Activated B cell treated with CpG ODN at 0.5 μM for 24 hours (primary cell): ENCODE data around the gene SLC16A14. TPM values are rescaled to one million over a fixed set of nuclear protein-coding genes. Genes with fewer than 3 reads are reported as not detected.
A peak's percentile ranks its signal among the peaks of the same experiment; 100 is the strongest.
"Not testable (repeated sequence)": the region's sequence is repeated elsewhere in the genome, so short reads cannot be mapped to it uniquely, and the experiment has no call there.

Source experiments
- ATAC-seq: fragments of 200-7000 bp; cut with Tn5 transposase; one replicate; pipeline ENCODE4 v1.10.0; 2021; ENCODE audit warnings: low read depth, mild to moderate bottlenecking, moderate library complexity
- CTCF ChIA-PET: fragments of 350-600 bp; sonication (Branson Sonifier 250); formaldehyde crosslinking; loops from one replicate; lab custom pipeline; 2021; ENCODE audit warnings: antibody characterized with exemption; lab: Charles Lee
- POLR2A ChIA-PET: fragments of 350-600 bp; sonication (Branson Sonifier 250); formaldehyde crosslinking; loops from one replicate; lab custom pipeline; 2021; ENCODE audit warnings: antibody characterized with exemption; lab: Charles Lee
- DNase-seq: peaks from one replicate; pipeline ENCODE4 v3.0.0; 2022
- H3K27ac Mint-ChIP-seq: one replicate; pipeline ENCODE4 v1.8.0; 2020; ENCODE audit warnings: mixed read lengths
- H3K27me3 Mint-ChIP-seq: one replicate; pipeline ENCODE4 v1.8.0; 2021; ENCODE audit warnings: mixed read lengths
- H3K36me3 Mint-ChIP-seq: one replicate; pipeline ENCODE4 v1.8.0; 2021; ENCODE audit warnings: low read depth, mixed read lengths
- H3K4me1 Mint-ChIP-seq: one replicate; pipeline ENCODE4 v1.8.0; 2021; ENCODE audit warnings: mixed read lengths
- H3K4me3 Mint-ChIP-seq: one replicate; pipeline ENCODE4 v1.8.0; 2020; ENCODE audit warnings: mild to moderate bottlenecking, mixed read lengths
- H3K9me3 Mint-ChIP-seq: one replicate; pipeline ENCODE4 v1.8.0; 2020; ENCODE audit warnings: mixed read lengths
- intact Hi-C: fragments of 100-400 bp; cut with micrococcal nuclease; formaldehyde crosslinking; loops from one replicate; pipeline ENCODE4 v1.15.1; 2024
- total RNA-seq: library from RNA; stranded (reverse); gene quantifications from 2 replicates; pipeline ENCODE4 v1.2.3, GENCODE V29; 2022
- TF ChIP-seq, protein P1 (sequence below): fragments of 200-600 bp; IDR thresholded peaks from one replicate; pipeline ENCODE4 v1.8.0; 2022; ENCODE audit warnings: antibody characterized with exemption, mild to moderate bottlenecking

The SLC16A14 gene, protein sequence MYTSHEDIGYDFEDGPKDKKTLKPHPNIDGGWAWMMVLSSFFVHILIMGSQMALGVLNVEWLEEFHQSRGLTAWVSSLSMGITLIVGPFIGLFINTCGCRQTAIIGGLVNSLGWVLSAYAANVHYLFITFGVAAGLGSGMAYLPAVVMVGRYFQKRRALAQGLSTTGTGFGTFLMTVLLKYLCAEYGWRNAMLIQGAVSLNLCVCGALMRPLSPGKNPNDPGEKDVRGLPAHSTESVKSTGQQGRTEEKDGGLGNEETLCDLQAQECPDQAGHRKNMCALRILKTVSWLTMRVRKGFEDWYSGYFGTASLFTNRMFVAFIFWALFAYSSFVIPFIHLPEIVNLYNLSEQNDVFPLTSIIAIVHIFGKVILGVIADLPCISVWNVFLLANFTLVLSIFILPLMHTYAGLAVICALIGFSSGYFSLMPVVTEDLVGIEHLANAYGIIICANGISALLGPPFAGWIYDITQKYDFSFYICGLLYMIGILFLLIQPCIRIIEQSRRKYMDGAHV
- 2.9 and 3.7 TPM in 2 replicates for total RNA-seq

- ATAC-seq (no peak), DNase-seq (no peak)
- H3K36me3 Mint-ChIP-seq, result peaks cover 3% of the 10 kb centered on the region
- peaks cover 5% of the 10 kb centered on the region for H3K27me3 Mint-ChIP-seq
- H3K9me3 Mint-ChIP-seq, result peaks cover 1% of the 10 kb centered on the region
- ChIA-PET CTCF (interaction anchor here (0.9 to 4.1 kb wide), 5 partner anchors 13 to 646 kb away, joined by 3 to 26 read pairs (median 3); no protein-coding TSS in a partner anchor), POLR2A (interaction anchor here (0.7 to 2.8 kb wide), 7 partner anchors 9 to 729 kb away, joined by 3 to 6 read pairs (median 3); no protein-coding TSS in a partner anchor)
- TF ChIP-seq, protein P1, sequence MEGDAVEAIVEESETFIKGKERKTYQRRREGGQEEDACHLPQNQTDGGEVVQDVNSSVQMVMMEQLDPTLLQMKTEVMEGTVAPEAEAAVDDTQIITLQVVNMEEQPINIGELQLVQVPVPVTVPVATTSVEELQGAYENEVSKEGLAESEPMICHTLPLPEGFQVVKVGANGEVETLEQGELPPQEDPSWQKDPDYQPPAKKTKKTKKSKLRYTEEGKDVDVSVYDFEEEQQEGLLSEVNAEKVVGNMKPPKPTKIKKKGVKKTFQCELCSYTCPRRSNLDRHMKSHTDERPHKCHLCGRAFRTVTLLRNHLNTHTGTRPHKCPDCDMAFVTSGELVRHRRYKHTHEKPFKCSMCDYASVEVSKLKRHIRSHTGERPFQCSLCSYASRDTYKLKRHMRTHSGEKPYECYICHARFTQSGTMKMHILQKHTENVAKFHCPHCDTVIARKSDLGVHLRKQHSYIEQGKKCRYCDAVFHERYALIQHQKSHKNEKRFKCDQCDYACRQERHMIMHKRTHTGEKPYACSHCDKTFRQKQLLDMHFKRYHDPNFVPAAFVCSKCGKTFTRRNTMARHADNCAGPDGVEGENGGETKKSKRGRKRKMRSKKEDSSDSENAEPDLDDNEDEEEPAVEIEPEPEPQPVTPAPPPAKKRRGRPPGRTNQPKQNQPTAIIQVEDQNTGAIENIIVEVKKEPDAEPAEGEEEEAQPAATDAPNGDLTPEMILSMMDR, result no peak
- peak within 1 kb of the TSS; percentile 90 for H3K4me3 Mint-ChIP-seq
- peaks cover 18% of the 10 kb centered on the region for H3K4me1 Mint-ChIP-seq
- peak within 1 kb of the TSS; percentile 70 for H3K27ac Mint-ChIP-seq
- intact Hi-C loops, result loop anchor here (1.0 to 10.0 kb wide), 5 partner anchors 226 to 744 kb away; partner anchors contain the start of gene SP100
Observed at GRCh38 chr2:230068651-230069055, at the start of gene SLC16A14. Gene SLC16A14, minus strand, starts transcription at chr2:230068924. Its CDS starts 9,572 bp downstream, at chr2:230059352.

DNA sequence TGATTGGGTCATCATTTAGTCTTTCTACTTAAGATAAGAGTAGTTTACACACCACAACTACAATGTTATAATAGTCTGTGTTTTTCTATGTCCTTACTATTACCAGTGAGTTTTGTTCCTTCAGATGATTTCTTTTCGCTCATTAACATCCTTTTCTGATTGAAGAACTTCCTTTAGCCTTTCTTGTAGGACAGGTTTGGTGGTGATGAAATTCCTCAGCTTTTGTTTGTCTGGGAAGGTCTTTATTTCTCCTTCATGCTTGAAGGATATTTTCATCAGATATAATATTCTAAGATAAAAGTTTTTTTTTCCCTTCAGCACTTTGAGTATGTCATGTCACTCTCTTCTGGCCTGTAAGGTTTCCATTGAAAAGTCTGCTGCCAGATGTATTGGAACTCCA, 38.0 kb upstream of the SLC16A14 start:
- Mint-ChIP-seq H3K4me1 (no peaks in the 10 kb centered on the region), H3K36me3 (peaks cover 9% of the 10 kb centered on the region), H3K27ac (no peak overlapping the region), H3K4me3 (no peak overlapping the region), H3K9me3 (peaks cover 31% of the 10 kb centered on the region), H3K27me3 (peaks cover 10% of the 10 kb centered on the region)
- DNase-seq, result no peak
- CTCF ChIA-PET, result no interaction called here
- TF ChIP-seq, protein P1, result no peak
- intact Hi-C loops, result no loop called here
- POLR2A ChIA-PET, result no interaction called here
- no peak for ATAC-seq

DNA sequence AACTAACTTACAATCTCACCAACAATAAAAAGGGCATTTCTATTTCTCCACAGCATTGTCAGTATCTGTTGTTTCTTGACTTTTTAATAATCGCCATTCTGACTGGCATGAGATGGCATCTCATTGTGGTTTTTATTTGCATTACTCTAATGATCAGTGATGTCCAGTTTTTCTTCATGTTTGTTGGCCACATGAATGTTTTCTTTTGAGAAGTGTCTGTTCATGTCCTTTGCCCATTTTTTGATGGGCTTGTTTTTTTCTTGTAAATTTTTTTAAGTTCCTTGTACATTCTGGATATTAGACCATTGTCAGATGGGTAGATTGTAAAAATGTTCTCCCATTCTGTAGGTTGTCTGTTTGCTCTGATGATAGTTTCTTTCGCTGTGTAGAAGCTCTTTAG, 33.2 kb upstream of the SLC16A14 start:
- Mint-ChIP-seq H3K9me3 (peaks cover 33% of the 10 kb centered on the region), H3K27me3 (peaks cover 13% of the 10 kb centered on the region)
- POLR2A ChIA-PET, ATAC-seq, intact Hi-C loops, H3K27ac Mint-ChIP-seq, DNase-seq, H3K4me3 Mint-ChIP-seq, H3K36me3 Mint-ChIP-seq, CTCF ChIA-PET, H3K4me1 Mint-ChIP-seq: not testable (repeated sequence)

DNA sequence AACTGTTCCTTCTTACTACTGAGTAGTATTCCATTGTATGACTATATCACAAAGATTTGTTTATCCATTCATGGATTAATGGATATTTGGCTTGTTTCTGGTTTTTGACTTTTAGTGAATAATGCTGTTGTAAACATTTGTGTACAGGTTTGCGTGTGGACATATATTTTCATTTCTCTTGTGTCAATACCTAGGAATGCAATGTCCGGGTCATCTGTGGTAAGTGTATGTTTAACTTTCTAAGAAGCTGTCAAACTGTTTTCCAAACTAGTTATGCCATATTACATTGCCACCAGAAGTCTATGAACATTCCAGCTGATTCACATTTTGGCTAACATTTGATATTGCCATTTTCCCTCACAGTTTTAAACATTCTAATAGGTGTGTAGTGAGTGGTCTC, 29.1 kb upstream of the SLC16A14 start:
- no peak overlapping the region for H3K4me3 Mint-ChIP-seq
- H3K36me3 Mint-ChIP-seq, result peaks cover under 1% of the 10 kb centered on the region
- ChIA-PET CTCF (no interaction called here), POLR2A (no interaction called here)
- peaks cover 3% of the 10 kb centered on the region for H3K27me3 Mint-ChIP-seq
- no peaks in the 10 kb centered on the region for H3K4me1 Mint-ChIP-seq
- peaks cover 16% of the 10 kb centered on the region for H3K9me3 Mint-ChIP-seq
- ATAC-seq (no peak), DNase-seq (no peak)
- intact Hi-C loops, result no loop called here
- TF ChIP-seq, protein P1, result no peak
- no peak overlapping the region for H3K27ac Mint-ChIP-seq

DNA sequence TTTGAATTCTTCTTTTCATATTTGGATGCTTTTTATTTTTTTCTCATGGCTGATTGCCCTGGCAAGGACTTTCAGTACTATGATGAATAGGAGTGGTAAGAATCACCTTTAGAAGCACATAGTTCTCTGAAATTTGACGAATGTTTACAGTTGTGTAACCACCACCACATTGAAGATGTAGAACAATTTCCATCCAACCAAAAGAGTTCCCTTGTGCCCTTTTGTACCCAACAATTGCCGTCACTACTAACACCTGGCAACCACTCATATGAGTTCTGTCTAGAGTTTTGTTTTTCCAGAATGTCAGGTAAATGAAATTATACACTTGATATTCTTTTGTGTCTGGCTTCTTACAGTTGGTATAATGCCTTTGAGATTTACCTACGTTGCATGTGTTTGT, 28.7 kb upstream of the SLC16A14 start:
- ChIA-PET CTCF (no interaction called here), POLR2A (no interaction called here)
- Mint-ChIP-seq H3K27ac (no peak overlapping the region), H3K27me3 (peaks cover 3% of the 10 kb centered on the region), H3K36me3 (no peaks in the 10 kb centered on the region), H3K4me3 (no peak overlapping the region), H3K9me3 (peaks cover 14% of the 10 kb centered on the region), H3K4me1 (no peaks in the 10 kb centered on the region)
- ATAC-seq (no peak), DNase-seq (no peak)
- intact Hi-C loops, result no loop called here
- TF ChIP-seq, protein P1, result no peak
